CD4-positive, alpha-beta memory T cell (primary cell): ENCODE measurements around the gene ZFAND3. TPM values are rescaled to one million over a fixed set of nuclear protein-coding genes. Genes with fewer than 3 reads are reported as not detected.
A peak's percentile ranks its signal among the peaks of the same experiment; 100 is the strongest.

Experiments used
- CTCF ChIA-PET: fragments of 350-600 bp; sonication (Branson Sonifier 250); formaldehyde crosslinking; loops from one replicate; lab custom pipeline; 2021; ENCODE audit warnings: inconsistent platforms; ENCODE audit not compliant: partially characterized antibody; lab: Charles Lee
- POLR2A ChIA-PET: fragments of 350-600 bp; sonication (Branson Sonifier 250); formaldehyde crosslinking; loops from one replicate; lab custom pipeline; 2021; ENCODE audit not compliant: partially characterized antibody; lab: Charles Lee
- DNase-seq, 5 donors: peaks; one replicate each; pipeline versions ENCODE4 v3.0.0 to v3.0.0-alpha.2; 2020 to 2022; ENCODE audit warnings: mixed read lengths in 1 of 5
- H3K27ac ChIP-seq: one replicate; pipeline ENCODE4 v1.7.0; 2013; ENCODE audit warnings: low read depth, low read length
- H3K27me3 ChIP-seq: 2 replicates; pipeline ENCODE4 v1.7.0; 2013; ENCODE audit warnings: mild to moderate bottlenecking, low read length, moderate library complexity; ENCODE audit not compliant: insufficient read depth
- H3K36me3 ChIP-seq: 2 replicates; pipeline ENCODE4 v1.7.0; 2013; ENCODE audit warnings: mild to moderate bottlenecking, low read length, moderate library complexity; ENCODE audit not compliant: insufficient read depth
- H3K4me1 ChIP-seq: 2 replicates; pipeline ENCODE4 v1.7.0; 2013; ENCODE audit warnings: mild to moderate bottlenecking, low read length, moderate library complexity; ENCODE audit not compliant: insufficient read depth
- H3K4me3 ChIP-seq, 2 donors: one replicate each; pipeline ENCODE4 v1.7.0; 2013; ENCODE audit warnings: low read length in 2 of 2, mild to moderate bottlenecking in 1 of 2
- H3K9me3 ChIP-seq, 2 donors: one replicate each; pipeline ENCODE4 v1.7.0; 2013; ENCODE audit warnings: low read length in 2 of 2, control low read depth in 1 of 2; ENCODE audit not compliant: control insufficient read depth in 1 of 2
- H3K27ac Mint-ChIP-seq, 7 donors: one replicate each; pipeline ENCODE4 v1.8.0; 2020 to 2021; ENCODE audit warnings: mixed read lengths in 7 of 7, mild to moderate bottlenecking in 6 of 7, inconsistent platforms in 3 of 7, moderate library complexity in 3 of 7
- H3K27me3 Mint-ChIP-seq, 2 donors: one replicate each; pipeline ENCODE4 v1.8.0; 2020 to 2021; ENCODE audit warnings: mixed read lengths in 2 of 2
- H3K36me3 Mint-ChIP-seq, 2 donors: one replicate each; pipeline ENCODE4 v1.8.0; 2020 to 2021; ENCODE audit warnings: mixed read lengths in 2 of 2, inconsistent platforms in 1 of 2, mild to moderate bottlenecking in 1 of 2
- H3K4me1 Mint-ChIP-seq, 4 donors: one replicate each; pipeline ENCODE4 v1.8.0; 2020 to 2021; ENCODE audit warnings: mixed read lengths in 4 of 4, mild to moderate bottlenecking in 1 of 4
- H3K4me3 Mint-ChIP-seq, 8 donors: one replicate each; pipeline ENCODE4 v1.8.0; 2020 to 2021; ENCODE audit warnings: mixed read lengths in 8 of 8, mild to moderate bottlenecking in 7 of 8, moderate library complexity in 6 of 8, inconsistent platforms in 3 of 8
- H3K9me3 Mint-ChIP-seq, 8 donors: one replicate each; pipeline ENCODE4 v1.8.0; 2020 to 2021; ENCODE audit warnings: mixed read lengths in 8 of 8, mild to moderate bottlenecking in 5 of 8, inconsistent platforms in 3 of 8, moderate library complexity in 1 of 8
- intact Hi-C: fragments of 100-400 bp; cut with micrococcal nuclease; formaldehyde crosslinking; loops from one replicate; pipeline ENCODE4 v1.15.1; 2023
- polyA plus RNA-seq, 2 donors: library from polyadenylated mRNA; unstranded; fragments of 300-500 nt; fragmentation: Illumina TruSeq; gene quantifications; one replicate each; pipeline ENCODE4 v1.2.3, GENCODE V29; 2021
- total RNA-seq, 2 experiments: library from RNA; stranded (reverse); gene quantifications; one replicate each; pipeline ENCODE4 v1.2.3, GENCODE V29; 2021

ZFAND3 gene
- total and polyA plus RNA-seq, 4 experiments from 2014 or later = 2.1 to 33.0 (median 20.1) TPM

DNA sequence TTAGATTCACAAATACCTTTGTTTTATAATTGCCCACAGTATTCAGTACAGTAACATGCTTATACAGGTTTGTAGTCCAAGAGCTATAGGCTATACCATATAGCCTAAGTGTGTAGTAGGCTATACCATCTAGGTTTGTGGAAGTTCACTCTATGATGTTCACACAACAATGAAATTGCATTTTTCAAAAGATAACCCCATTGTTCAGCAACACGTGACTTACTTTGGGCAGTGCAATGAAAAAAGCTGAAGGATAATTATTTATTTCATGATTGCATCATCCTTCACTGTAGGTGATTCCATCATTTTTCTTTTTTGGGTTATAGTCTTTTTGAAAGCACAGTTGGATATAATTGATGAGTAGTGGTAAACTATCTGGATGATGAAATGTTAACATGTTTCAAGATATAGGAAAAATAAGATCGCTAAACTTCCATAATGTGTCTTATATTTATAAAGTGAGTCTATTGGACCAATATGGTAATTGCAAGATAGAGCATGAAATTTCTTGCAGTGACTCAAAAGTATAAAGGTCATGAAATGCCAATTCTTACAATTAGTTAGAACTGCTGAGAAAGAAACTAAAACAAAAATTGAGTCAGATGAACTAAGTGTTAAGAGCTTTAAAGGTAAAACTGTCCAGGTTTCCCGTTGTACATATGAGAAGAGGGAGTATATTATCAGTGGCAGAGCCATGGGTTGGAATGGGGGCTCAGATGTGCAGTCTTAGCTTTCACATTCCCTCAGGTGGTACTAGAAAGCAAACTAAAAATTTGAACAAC lies 164.4 kb downstream of the ZFAND3 start:
- Mint-ChIP-seq H3K27ac (peak overlapping the region in 4 of 7 donors; percentile 3 to 37 (median 20)), H3K4me3 (peak overlapping the region in 3 of 8 donors; percentile 5 to 31 (median 9)), H3K9me3 (no peaks in the 10 kb centered on the region), H3K36me3 (no peaks in the 10 kb centered on the region), H3K27me3 (no peaks in the 10 kb centered on the region), H3K4me1 (peaks cover 44 to 73% (median 59%) of the 10 kb centered on the region in 4 donors)
- no peak for DNase-seq
- intact Hi-C loops = no loop called here
- ChIA-PET POLR2A (no interaction called here), CTCF (interaction anchor here (0.6 kb wide), 1 partner anchor 719 kb away, joined by 5 read pairs; the partner anchor contains the start of gene GLO1)
- no peaks in the 10 kb centered on the region for H3K9me3 ChIP-seq
- H3K27ac ChIP-seq = no peak overlapping the region
- no peak overlapping the region for H3K4me3 ChIP-seq
- peaks cover 19% of the 10 kb centered on the region for H3K4me1 ChIP-seq
- H3K36me3 ChIP-seq = no peaks in the 10 kb centered on the region
- H3K27me3 ChIP-seq = no peaks in the 10 kb centered on the region

DNA sequence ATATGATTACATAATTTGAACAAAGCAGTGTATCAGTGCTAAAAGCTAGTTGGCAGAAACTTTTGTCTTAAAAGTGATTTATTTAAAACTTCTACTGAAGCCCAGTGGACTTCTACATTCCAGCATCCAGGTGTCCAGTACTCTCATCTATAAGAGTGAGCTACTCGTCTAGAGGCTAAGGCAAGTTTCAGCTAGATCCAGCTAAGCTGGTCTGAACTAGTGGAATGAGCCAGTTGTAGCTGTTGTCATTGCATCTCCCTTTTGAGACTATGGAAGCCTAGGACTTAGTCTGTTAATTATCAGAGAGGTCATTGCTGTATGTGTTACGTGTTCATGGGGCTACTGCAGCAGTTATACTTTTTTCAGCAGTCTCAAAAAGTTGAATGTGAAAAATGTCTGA lies 165.1 kb downstream of the ZFAND3 start:
- no peak for DNase-seq
- intact Hi-C loops = no loop called here
- Histone ChIP-seq H3K9me3 (no peaks in the 10 kb centered on the region), H3K27me3 (no peaks in the 10 kb centered on the region), H3K4me1 (peaks cover 19% of the 10 kb centered on the region), H3K4me3 (no peak overlapping the region), H3K36me3 (no peaks in the 10 kb centered on the region), H3K27ac (no peak overlapping the region)
- H3K27ac Mint-ChIP-seq = peak overlapping the region in 1 of 7 donors; percentile 5
- no peaks in the 10 kb centered on the region for H3K27me3 Mint-ChIP-seq
- peaks cover 42 to 73% (median 57%) of the 10 kb centered on the region in 4 donors for H3K4me1 Mint-ChIP-seq
- no peaks in the 10 kb centered on the region for H3K9me3 Mint-ChIP-seq
- no peak overlapping the region for H3K4me3 Mint-ChIP-seq
- POLR2A ChIA-PET = no interaction called here
- H3K36me3 Mint-ChIP-seq = no peaks in the 10 kb centered on the region
- CTCF ChIA-PET = no interaction called here

DNA sequence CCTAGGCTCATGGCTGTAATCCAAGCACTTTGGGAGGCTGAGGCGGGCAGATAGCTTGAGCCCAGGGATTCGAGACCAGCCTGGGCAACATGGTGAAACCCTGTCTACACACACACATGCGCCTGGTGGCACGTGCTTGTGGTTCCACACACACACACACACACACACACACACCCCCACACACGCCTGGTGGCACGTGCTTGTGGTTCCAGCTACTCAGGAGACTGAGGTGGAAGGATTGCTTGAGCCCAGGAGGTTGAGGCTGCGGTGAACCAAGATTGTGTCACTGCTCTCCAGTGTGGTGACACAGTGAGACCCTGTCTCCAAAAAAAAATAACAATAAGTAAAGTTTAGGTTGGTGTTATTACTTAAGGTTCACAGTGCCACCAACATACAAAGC lies 165.8 kb downstream of the ZFAND3 start:
- Mint-ChIP-seq H3K27ac (peak overlapping the region in 1 of 7 donors; percentile 38), H3K27me3 (no peaks in the 10 kb centered on the region), H3K4me1 (peaks cover 42 to 72% (median 57%) of the 10 kb centered on the region in 4 donors), H3K4me3 (no peak overlapping the region), H3K9me3 (no peaks in the 10 kb centered on the region), H3K36me3 (no peaks in the 10 kb centered on the region)
- H3K36me3 ChIP-seq = no peaks in the 10 kb centered on the region
- H3K4me1 ChIP-seq = peaks cover 15% of the 10 kb centered on the region
- peak in 2 of 5 donors; percentile 2 to 10 for DNase-seq
- H3K27me3 ChIP-seq = no peaks in the 10 kb centered on the region
- H3K4me3 ChIP-seq = no peak overlapping the region
- CTCF ChIA-PET = no interaction called here
- intact Hi-C loops = no loop called here
- no peak overlapping the region for H3K27ac ChIP-seq
- POLR2A ChIA-PET = no interaction called here
- no peaks in the 10 kb centered on the region for H3K9me3 ChIP-seq

DNA sequence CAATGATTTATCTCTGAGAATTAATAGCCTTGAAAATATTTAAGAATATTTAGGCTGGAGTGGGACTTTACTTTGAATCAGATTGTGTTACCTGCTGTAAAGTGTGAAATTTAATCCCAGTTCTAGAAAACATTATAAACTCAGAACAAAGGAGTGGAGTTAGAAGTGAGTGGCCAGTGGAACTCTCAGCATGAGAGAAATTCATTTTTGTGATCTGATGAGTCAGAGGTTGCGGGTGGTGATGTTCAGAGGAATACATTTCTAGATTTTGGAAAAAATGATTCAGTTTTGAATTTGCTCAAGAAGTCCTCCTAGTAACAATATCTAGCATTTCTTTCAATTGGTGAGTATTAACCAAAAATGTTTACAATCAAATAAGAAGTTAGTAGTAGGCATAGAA lies 167.5 kb downstream of the ZFAND3 start:
- Mint-ChIP-seq H3K27me3 (no peaks in the 10 kb centered on the region), H3K4me1 (peaks cover 36 to 65% (median 53%) of the 10 kb centered on the region in 4 donors), H3K4me3 (peak overlapping the region in 1 of 8 donors; percentile 7), H3K36me3 (no peaks in the 10 kb centered on the region), H3K9me3 (no peaks in the 10 kb centered on the region), H3K27ac (no peak overlapping the region)
- ChIA-PET CTCF (no interaction called here), POLR2A (no interaction called here)
- Histone ChIP-seq H3K36me3 (no peaks in the 10 kb centered on the region), H3K9me3 (no peaks in the 10 kb centered on the region), H3K4me3 (no peak overlapping the region), H3K27ac (no peak overlapping the region), H3K4me1 (peaks cover 10% of the 10 kb centered on the region), H3K27me3 (no peaks in the 10 kb centered on the region)
- intact Hi-C loops = no loop called here
- no peak for DNase-seq

GRCh38 chr6:37987559-37987958 lies 168.0 kb downstream of the ZFAND3 start:
- Histone ChIP-seq H3K27ac (no peak overlapping the region), H3K27me3 (no peaks in the 10 kb centered on the region), H3K4me1 (peaks cover 10% of the 10 kb centered on the region), H3K36me3 (no peaks in the 10 kb centered on the region), H3K4me3 (no peak overlapping the region), H3K9me3 (no peaks in the 10 kb centered on the region)
- H3K9me3 Mint-ChIP-seq = no peaks in the 10 kb centered on the region
- ChIA-PET CTCF (no interaction called here), POLR2A (no interaction called here)
- DNase-seq = no peak
- no peaks in the 10 kb centered on the region for H3K27me3 Mint-ChIP-seq
- H3K27ac Mint-ChIP-seq = peak overlapping the region in 1 of 7 donors; percentile 53
- peak overlapping the region in 1 of 8 donors; percentile 7 for H3K4me3 Mint-ChIP-seq
- H3K4me1 Mint-ChIP-seq = peaks cover 36 to 70% (median 57%) of the 10 kb centered on the region in 4 donors
- H3K36me3 Mint-ChIP-seq = no peaks in the 10 kb centered on the region
- intact Hi-C loops = no loop called here

GRCh38 chr6:37988127-37988526 lies 168.6 kb downstream of the ZFAND3 start:
- no peaks in the 10 kb centered on the region for H3K27me3 ChIP-seq
- ChIA-PET CTCF (interaction anchor here (0.6 kb wide), 1 partner anchor 213 kb away, joined by 3 read pairs; no protein-coding TSS in a partner anchor), POLR2A (no interaction called here)
- H3K4me3 ChIP-seq = no peak overlapping the region
- no peaks in the 10 kb centered on the region for H3K27me3 Mint-ChIP-seq
- H3K36me3 ChIP-seq = no peaks in the 10 kb centered on the region
- H3K36me3 Mint-ChIP-seq = no peaks in the 10 kb centered on the region
- H3K9me3 ChIP-seq = no peaks in the 10 kb centered on the region
- no peak overlapping the region for H3K27ac ChIP-seq
- H3K4me1 ChIP-seq = peaks cover 10% of the 10 kb centered on the region
- no peak for DNase-seq
- H3K27ac Mint-ChIP-seq = no peak overlapping the region
- intact Hi-C loops = no loop called here
- H3K9me3 Mint-ChIP-seq = no peaks in the 10 kb centered on the region
- no peak overlapping the region for H3K4me3 Mint-ChIP-seq
- H3K4me1 Mint-ChIP-seq = peaks cover 39 to 74% (median 60%) of the 10 kb centered on the region in 4 donors

- Histone ChIP-seq H3K9me3 (no peaks in the 10 kb centered on the region), H3K4me1 (peaks cover 6% of the 10 kb centered on the region), H3K27me3 (no peaks in the 10 kb centered on the region), H3K36me3 (no peaks in the 10 kb centered on the region), H3K4me3 (no peak overlapping the region), H3K27ac (no peak overlapping the region)
- intact Hi-C loops = no loop called here
- POLR2A ChIA-PET = no interaction called here
- Mint-ChIP-seq H3K27me3 (no peaks in the 10 kb centered on the region), H3K27ac (peak overlapping the region in 1 of 7 donors; percentile 41), H3K36me3 (no peaks in the 10 kb centered on the region), H3K4me3 (no peak overlapping the region), H3K4me1 (peaks cover 37 to 70% (median 57%) of the 10 kb centered on the region in 4 donors), H3K9me3 (no peaks in the 10 kb centered on the region)
- CTCF ChIA-PET = interaction anchor here (0.6 kb wide), 2 partner anchors 65 to 214 kb away, joined by 3 read pairs; no protein-coding TSS in a partner anchor
- no peak for DNase-seq
Observed at GRCh38 chr6:37988696-37989095, 169.2 kb downstream of the ZFAND3 start.
